HepG2 (cell line): ENCODE results near the gene PLRG1. TPM values are rescaled to one million over a fixed set of nuclear protein-coding genes. Genes with fewer than 3 reads are reported as not detected.

ENCODE experiments used
- ATAC-seq: fragments of 200-7000 bp; cut with Tn5 transposase; 3 replicates; pipeline ENCODE4 v1.9.1; 2020; ENCODE audit warnings: mild to moderate bottlenecking, moderate library complexity
- BruUV-seq: library from RNA; stranded (reverse); fragments of 400-500 nt; replicated peaks from 2 replicates; lab custom pipeline; 2021; lab: Mats Ljungman, UMichigan
- CTCF ChIA-PET: fragments of 300-600 bp; formaldehyde crosslinking; extraction: SDS; loops from one replicate; lab custom pipeline; 2021; ENCODE audit warnings: low total read pairs, inconsistent platforms, low intra/inter-chr PET ratio; lab: Yijun Ruan, JAX
- POLR2A ChIA-PET: fragments of 350-600 bp; sonication (Branson Sonifier 250); formaldehyde crosslinking; loops from one replicate; lab custom pipeline; 2020; ENCODE audit warnings: antibody characterized with exemption, inconsistent platforms; lab: Yijun Ruan, JAX
- DNase-seq: peaks from one replicate; pipeline ENCODE4 v3.0.0-alpha.2; 2015; ENCODE audit warnings: low spot score
- FAIRE-seq: peaks from 3 replicates; lab custom pipeline; 2011; peaks lifted over from hg19 to GRCh38; lab: Jason Lieb, UNC
- H2AFZ ChIP-seq: one replicate; pipeline ENCODE4 v1.6.1; 2011; ENCODE audit warnings: low read length, inconsistent platforms
- H3K27ac ChIP-seq: fragments of 300-600 bp; 3 replicates; pipeline ENCODE4 v1.8.0; 2011; ENCODE audit warnings: mixed run types, mild to moderate bottlenecking, mixed read lengths, low read length, inconsistent platforms; ENCODE audit not compliant: insufficient read depth; ENCODE audit errors: extremely low read length
- H3K27me3 ChIP-seq, 2 experiments: fragments of 200-600 bp in 1 of 2; 2 replicates in 1 of 2; 3 replicates in 1 of 2; pipeline versions ENCODE4 v1.6.0 to v1.8.0; 2011; ENCODE audit warnings: low read length in 2 of 2, mild to moderate bottlenecking in 2 of 2, moderate library complexity in 2 of 2, inconsistent platforms in 1 of 2; ENCODE audit not compliant: insufficient read depth in 2 of 2, control insufficient read depth in 1 of 2
- H3K36me3 ChIP-seq, 2 experiments: fragments of 200-600 bp in 1 of 2; replicated peaks in 1 of 2; 2 replicates in 1 of 2; 3 replicates in 1 of 2; pipeline versions ENCODE4 v1.5.1 to v1.8.0; 2011; ENCODE audit warnings: low read length in 2 of 2, inconsistent platforms in 1 of 2; ENCODE audit not compliant: insufficient read depth in 2 of 2, control insufficient read depth in 1 of 2
- H3K4me1 ChIP-seq: 2 replicates; pipeline ENCODE4 v1.5.1; 2012; ENCODE audit warnings: low read length, inconsistent platforms; ENCODE audit not compliant: insufficient read depth
- H3K4me2 ChIP-seq: 2 replicates; pipeline ENCODE4 v1.6.0; 2011; ENCODE audit warnings: low read depth, low read length, inconsistent platforms
- H3K4me3 ChIP-seq, 3 experiments: fragments of 200-600 bp in 1 of 3; sonication (generic), shearing (Covaris generic) in 1 of 3; replicated peaks in 1 of 3; 2 replicates each; pipeline ENCODE4 v1.5.1; 2011 to 2016; ENCODE audit warnings: low read length in 3 of 3, inconsistent platforms in 2 of 3, low read depth in 2 of 3, mild to moderate bottlenecking in 2 of 3, control low read depth in 1 of 3, mixed read lengths in 1 of 3; ENCODE audit not compliant: insufficient read depth in 1 of 3
- H3K79me2 ChIP-seq: one replicate; pipeline ENCODE4 v1.6.1; 2011; ENCODE audit warnings: low read length, inconsistent platforms; ENCODE audit not compliant: insufficient read depth
- H3K9ac ChIP-seq: 2 replicates; pipeline ENCODE4 v1.6.0; 2011; ENCODE audit warnings: mild to moderate bottlenecking, low read depth, low read length, inconsistent platforms; ENCODE audit not compliant: insufficient read depth
- H3K9me3 ChIP-seq: 2 replicates; pipeline ENCODE4 v1.5.1; 2012; ENCODE audit warnings: mild to moderate bottlenecking, low read length
- H4K20me1 ChIP-seq: 2 replicates; pipeline ENCODE4 v1.6.0; 2011; ENCODE audit warnings: inconsistent platforms, mild to moderate bottlenecking, low read length, moderate library complexity; ENCODE audit not compliant: insufficient read depth
- CHCHD3 ChIP-seq: sonication (generic); formaldehyde crosslinking; IDR thresholded peaks from 2 replicates; pipeline ENCODE4 v1.8.0; 2022; ENCODE audit warnings: mild to moderate bottlenecking, missing genetic modification reagents, moderate library complexity
- CHD4 ChIP-seq: fragments of 200-600 bp; sonication (generic); IDR thresholded peaks from 2 replicates; pipeline ENCODE4 v1.7.0; 2017; ENCODE audit warnings: mild to moderate bottlenecking, low read length, borderline replicate concordance
- GFI1 ChIP-seq: sonication (generic); formaldehyde crosslinking; IDR thresholded peaks from 2 replicates; pipeline ENCODE4 v1.5.0; 2020; ENCODE audit warnings: missing genetic modification reagents, mild to moderate bottlenecking, borderline replicate concordance
- HBP1 ChIP-seq: IDR thresholded peaks from 2 replicates; pipeline ENCODE4 v1.6.1; 2016; ENCODE audit warnings: low read depth, control low read depth
- KLF15 ChIP-seq: sonication (generic); formaldehyde crosslinking; IDR thresholded peaks from 2 replicates; pipeline ENCODE4 v1.8.1; 2023; ENCODE audit warnings: borderline replicate concordance, mild to moderate bottlenecking, inconsistent platforms, missing genetic modification reagents, mixed read lengths
- NFE2 ChIP-seq: sonication (generic); formaldehyde crosslinking; IDR thresholded peaks from 2 replicates; pipeline ENCODE4 v1.4.0; 2020; ENCODE audit warnings: missing genetic modification reagents
- NR2F2 ChIP-seq: IDR thresholded peaks from 2 replicates; pipeline ENCODE4 v1.6.1; 2012; ENCODE audit warnings: low read depth, inconsistent platforms, borderline replicate concordance
- POLR2A ChIP-seq, 2 experiments: IDR thresholded peaks; 2 replicates each; pipeline ENCODE4 v1.6.1; 2011; ENCODE audit warnings: low read depth in 2 of 2, low read length in 2 of 2, mild to moderate bottlenecking in 1 of 2, moderate library complexity in 1 of 2; ENCODE audit not compliant: insufficient read depth in 1 of 2
- POLR2AphosphoS5 ChIP-seq: IDR thresholded peaks from 2 replicates; pipeline ENCODE4 v1.6.1; 2012; ENCODE audit warnings: low read depth, low read length
- RARG ChIP-seq: sonication (generic); formaldehyde crosslinking; IDR thresholded peaks from 2 replicates; pipeline ENCODE4 v1.4.0; 2020; ENCODE audit warnings: low read depth, mild to moderate bottlenecking, missing genetic modification reagents
- SMAD9 ChIP-seq: sonication (generic); formaldehyde crosslinking; IDR thresholded peaks from 2 replicates; pipeline ENCODE4 v1.5.1; 2020; ENCODE audit warnings: mild to moderate bottlenecking, missing genetic modification reagents
- THAP7 ChIP-seq: sonication (generic); formaldehyde crosslinking; IDR thresholded peaks from 2 replicates; pipeline ENCODE4 v1.8.1; 2023; ENCODE audit warnings: mild to moderate bottlenecking, missing genetic modification reagents
- TMF1 ChIP-seq: sonication (generic); formaldehyde crosslinking; IDR thresholded peaks from 2 replicates; pipeline ENCODE4 v1.8.1; 2022; ENCODE audit warnings: low read depth, missing genetic modification reagents
- ZNF230 ChIP-seq: sonication (generic); formaldehyde crosslinking; IDR thresholded peaks from 2 replicates; pipeline ENCODE4 v1.4.0; 2020; ENCODE audit warnings: mild to moderate bottlenecking, missing genetic modification reagents
- ZNF562 ChIP-seq: sonication (generic); formaldehyde crosslinking; IDR thresholded peaks from 2 replicates; pipeline ENCODE4 v1.8.0; 2022; ENCODE audit warnings: missing genetic modification reagents, borderline replicate concordance
- WGBS: methylation state at CpG from one replicate; pipeline ENCODE4 v1.1.6; 2017; ENCODE audit warnings: low lambda C conversion rate; 5-methylcytosine and 5-hydroxymethylcytosine counted together
- in situ Hi-C: cut with HindIII; loops from 2 replicates; pipeline ENCODE4 v1.10.0; 2017; ENCODE audit warnings: low pct_unique_long_range_greater_than_20kb; ENCODE audit not compliant: extremely low pct_ligation_motif_present
- intact Hi-C: fragments of 100-400 bp; cut with micrococcal nuclease; formaldehyde crosslinking; loops from one replicate; pipeline ENCODE4 v1.10.0; 2022; ENCODE audit not compliant: unreplicated experiment
- polyA plus RNA-seq, 8 experiments: library from polyadenylated mRNA; depleted of rRNA in 3 of 8; stranded (reverse) in 7 of 8; unstranded in 1 of 8; fragments of >200 nt; fragmentation: Illumina TruSeq in 4 of 8; extraction: Trizol in 4 of 8; gene quantifications; 2 replicates each; pipeline versions ENCODE4 v1.2.1 to v1.2.3, GENCODE V29; 2011 to 2016; ENCODE audit warnings: low read depth in 4 of 8, missing spikeins in 1 of 8, mixed read lengths in 1 of 8; ENCODE audit not compliant: insufficient read depth in 1 of 8
- total RNA-seq, 5 experiments: library from RNA; depleted of rRNA; stranded (reverse); fragments of >200 nt; fragmentation: Illumina TruSeq; extraction: Trizol; gene quantifications; 2 replicates each; pipeline ENCODE4 v1.2.3, GENCODE V29; 2016; ENCODE audit warnings: low read depth in 1 of 5
- TF ChIP-seq, protein P1 (sequence below): sonication (generic); formaldehyde crosslinking; IDR thresholded peaks from 2 replicates; pipeline ENCODE4 v1.5.1; 2020; ENCODE audit warnings: missing genetic modification reagents, mild to moderate bottlenecking, borderline replicate concordance

The PLRG1 gene
- total and polyA plus RNA-seq, 2 of the 13 experiments (the other 11 are each of a cell fraction or from before 2014, with no cell fraction given), result 77.3 to 110 TPM

GRCh38 chr4:154589296-154590197 lies 39.3 kb upstream of the PLRG1 start (continued):
- TF ChIP-seq ZNF230 (CRISPR knock-in tag), result peak; percentile 63; the same call in 1 of the 2 replicates

GRCh38 chr4:154588198-154588597 lies 38.0 kb upstream of the PLRG1 start:
- in situ Hi-C loops (no loop called here), intact Hi-C loops (no loop called here)
- FAIRE-seq (no peak), DNase-seq (no peak), ATAC-seq (no peak)
- H3K79me2 ChIP-seq, result peaks cover 26% of the 10 kb centered on the region
- H2AFZ ChIP-seq, result no peak overlapping the region
- peaks cover 89% of the 10 kb centered on the region for H3K4me1 ChIP-seq
- ChIA-PET POLR2A (interaction anchor here (1.5 to 16.0 kb wide), 6 partner anchors 10 to 30 kb away, joined by 5 to 468 read pairs (median 34); partner anchors contain the start of gene FGG), CTCF (no interaction called here)
- no peaks in the 10 kb centered on the region for H4K20me1 ChIP-seq
- WGBS, result 92% methylated on average over 2 of the region's 2 CpGs
- BruUV-seq, result no TSS peak
- no peaks in the 10 kb centered on the region for H3K27me3 ChIP-seq
- H3K27ac ChIP-seq, result peak overlapping the region; percentile 74
- peaks cover 3 to 26% of the 10 kb centered on the region in 2 experiments for H3K36me3 ChIP-seq
- peak overlapping the region; percentile 62 to 72 (median 68); a peak in 4 of 6 replicates for H3K4me3 ChIP-seq
- H3K4me2 ChIP-seq, result peak overlapping the region; percentile 90
- no peaks in the 10 kb centered on the region for H3K9me3 ChIP-seq
- no peak overlapping the region for H3K9ac ChIP-seq
- TF ChIP-seq ZNF562 (CRISPR knock-in tag), result no peak
- TF ChIP-seq CHCHD3 (CRISPR knock-in tag), result no peak
- no peak for TF ChIP-seq CHD4
- no peak for TF ChIP-seq NR2F2
- no peak for TF ChIP-seq RARG (CRISPR knock-in tag)
- TF ChIP-seq HBP1 (CRISPR knock-in tag), result no peak
- no peak for TF ChIP-seq SMAD9 (CRISPR knock-in tag)
- TF ChIP-seq GFI1, result no peak
- TF ChIP-seq TMF1 (CRISPR knock-in tag), result no peak
- TF ChIP-seq KLF15 (CRISPR knock-in tag), result no peak
- no peak for TF ChIP-seq THAP7 (CRISPR knock-in tag)
- peak; percentile 42; the same call in 1 of the 2 replicates for TF ChIP-seq POLR2AphosphoS5
- no peak for TF ChIP-seq NFE2 (CRISPR knock-in tag)
- TF ChIP-seq, protein P1, sequence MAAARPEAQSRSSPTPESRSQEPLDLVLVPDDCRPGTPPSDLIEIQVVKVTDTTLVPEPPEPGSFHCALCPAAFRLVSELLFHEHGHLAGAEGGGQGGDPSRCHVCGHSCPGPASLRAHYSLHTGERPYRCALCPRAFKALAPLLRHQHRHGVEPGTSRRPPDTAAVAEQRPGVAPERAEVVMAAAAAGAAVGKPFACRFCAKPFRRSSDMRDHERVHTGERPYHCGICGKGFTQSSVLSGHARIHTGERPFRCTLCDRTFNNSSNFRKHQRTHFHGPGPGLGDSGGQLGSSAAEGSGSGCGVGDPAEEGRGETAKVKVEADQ (CRISPR knock-in tag), result no peak
- peak in 1 of 2 experiments; percentile 35; a peak in 1 of 4 replicates for TF ChIP-seq POLR2A (IDR thresholded peaks at IDR 0.05; ENCODE audit: insufficient read depth in 1 of 2, low read depth in 2 of 2, low read length in 2 of 2)
